Measurements from ENCODE around the gene ODC1.

ODC1 gene

DNA sequence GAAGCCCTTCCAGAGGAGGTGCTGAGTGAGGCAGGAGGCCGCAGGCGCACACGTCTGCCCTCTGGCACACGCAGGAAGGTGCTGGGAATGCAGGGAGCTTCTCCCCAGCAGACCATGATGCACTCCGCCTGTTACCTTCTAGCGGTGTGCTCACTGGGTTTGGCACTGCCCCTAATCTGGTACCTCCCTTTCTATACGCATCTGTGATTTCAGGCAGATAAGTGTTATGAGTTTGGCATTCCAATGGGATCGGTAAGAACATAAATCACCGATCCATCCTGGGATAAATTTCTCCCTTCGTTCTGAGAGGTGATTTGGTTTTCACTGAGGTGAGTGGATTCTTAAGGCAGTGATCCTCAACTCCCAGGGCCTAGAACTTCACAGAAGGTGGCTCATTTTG lies 34.6 kb downstream of the ODC1 start:
- DNase-seq, result no peak

DNA sequence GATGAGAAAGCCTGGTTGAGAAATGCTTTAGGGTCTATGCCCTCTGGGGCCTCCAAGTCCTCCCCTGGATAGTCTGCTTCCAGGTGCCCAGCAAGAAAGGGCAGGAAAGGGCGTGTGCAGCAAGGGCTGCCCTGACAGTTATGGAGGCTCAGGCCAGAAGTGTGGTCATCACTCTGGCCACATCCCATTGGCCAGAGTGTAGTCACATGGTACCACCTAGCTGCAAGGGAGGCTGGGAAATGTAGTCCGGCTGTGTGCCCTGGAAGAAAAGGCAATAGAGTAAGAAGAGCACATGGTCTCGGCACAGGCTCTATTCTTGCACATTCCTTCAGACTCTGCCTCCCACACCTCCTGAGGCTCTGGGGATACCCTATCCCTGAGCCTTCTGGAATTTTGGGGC lies 35.7 kb downstream of the ODC1 start:
- peak; percentile 58 for DNase-seq

DNA sequence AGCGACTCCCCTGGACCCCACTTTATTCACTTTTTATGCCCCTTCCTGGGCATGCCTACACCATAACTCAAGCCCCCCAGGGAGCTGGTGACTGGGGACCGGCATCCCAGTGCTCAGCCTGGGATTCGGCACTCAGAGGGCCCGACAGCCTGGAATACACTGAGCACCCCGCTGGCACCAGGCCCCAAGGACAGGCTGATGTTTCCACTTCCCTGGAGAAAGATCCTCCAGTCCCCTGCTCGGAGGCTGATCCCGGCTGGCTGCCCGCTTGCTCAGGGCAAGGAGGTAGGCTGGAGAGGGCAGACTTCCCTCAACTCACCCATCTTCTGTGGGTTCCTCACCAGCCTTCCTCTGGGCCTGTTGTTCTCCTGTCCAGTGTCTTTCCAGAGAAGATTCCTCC lies 36.6 kb downstream of the ODC1 start:
- DNase-seq, result no peak

DNA sequence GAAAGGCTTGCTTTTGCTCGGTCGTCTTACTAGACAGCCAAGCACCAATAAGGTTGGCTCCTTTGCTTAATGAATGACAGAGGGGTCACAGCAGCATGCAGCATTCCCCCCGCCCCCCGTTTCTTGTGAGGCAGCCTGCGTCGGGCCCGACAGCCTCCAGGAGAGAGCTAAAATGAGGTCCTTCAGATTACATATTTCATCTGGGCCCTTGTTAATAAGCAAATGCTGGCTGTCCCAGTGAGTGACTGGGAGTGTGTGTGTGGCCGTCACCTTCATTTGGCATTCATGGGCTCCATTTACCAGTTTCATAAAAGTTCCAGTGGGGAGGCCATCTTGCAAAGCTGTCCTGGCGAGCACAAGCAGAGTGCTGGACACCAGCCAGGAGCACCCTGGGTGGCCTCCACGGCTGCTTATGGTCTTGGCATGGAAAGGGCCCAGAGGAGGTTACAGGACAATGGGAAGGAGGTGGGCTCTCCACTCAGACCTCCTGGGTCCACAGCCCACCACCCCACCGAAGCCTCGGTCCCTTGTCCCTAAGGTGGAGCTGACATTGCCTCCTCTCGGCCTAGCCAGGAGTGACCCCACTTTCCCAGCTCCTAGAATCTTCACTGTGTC lies 37.2 kb downstream of the ODC1 start:
- DNase-seq, result no peak

DNA sequence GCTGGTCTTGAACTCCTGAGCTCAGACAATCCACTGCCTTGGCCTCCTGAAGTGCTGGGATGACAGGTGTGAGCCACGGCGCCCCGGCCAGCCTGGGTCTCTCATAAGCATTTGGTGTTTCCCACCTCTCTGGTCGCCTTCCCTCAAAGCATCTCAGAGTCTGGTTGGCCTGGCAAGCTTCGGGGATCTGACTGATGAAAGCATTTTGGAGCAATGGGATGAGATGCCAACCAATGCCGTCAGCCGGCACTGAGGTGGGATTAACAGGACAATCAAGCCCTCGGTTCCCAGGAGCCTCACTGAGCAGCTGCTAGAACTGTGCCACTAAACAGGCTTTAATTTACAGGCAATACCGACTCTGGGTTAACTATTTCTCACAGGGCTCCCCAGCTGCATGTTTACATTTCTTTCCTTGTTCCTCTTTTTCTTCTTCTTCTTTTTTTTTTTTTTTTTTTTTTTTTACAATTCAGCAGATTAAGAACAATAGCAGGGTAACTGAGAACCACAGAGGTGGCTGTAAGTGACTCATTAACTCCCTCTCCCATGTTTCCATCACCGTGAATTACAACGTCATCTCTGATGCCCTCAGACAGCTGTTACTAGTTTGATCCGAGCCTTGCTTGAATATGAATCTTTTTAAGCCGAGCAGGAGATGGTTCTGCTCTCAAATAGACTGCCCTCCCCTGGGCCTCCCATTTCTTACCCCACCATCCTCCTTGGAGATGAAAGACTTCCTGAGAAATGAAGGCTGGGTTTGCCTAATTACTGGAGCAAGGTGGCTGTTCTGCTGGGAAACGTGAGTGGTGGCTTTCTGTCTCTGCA lies 37.9 kb downstream of the ODC1 start:
- peak; percentile 84 for DNase-seq

DNA sequence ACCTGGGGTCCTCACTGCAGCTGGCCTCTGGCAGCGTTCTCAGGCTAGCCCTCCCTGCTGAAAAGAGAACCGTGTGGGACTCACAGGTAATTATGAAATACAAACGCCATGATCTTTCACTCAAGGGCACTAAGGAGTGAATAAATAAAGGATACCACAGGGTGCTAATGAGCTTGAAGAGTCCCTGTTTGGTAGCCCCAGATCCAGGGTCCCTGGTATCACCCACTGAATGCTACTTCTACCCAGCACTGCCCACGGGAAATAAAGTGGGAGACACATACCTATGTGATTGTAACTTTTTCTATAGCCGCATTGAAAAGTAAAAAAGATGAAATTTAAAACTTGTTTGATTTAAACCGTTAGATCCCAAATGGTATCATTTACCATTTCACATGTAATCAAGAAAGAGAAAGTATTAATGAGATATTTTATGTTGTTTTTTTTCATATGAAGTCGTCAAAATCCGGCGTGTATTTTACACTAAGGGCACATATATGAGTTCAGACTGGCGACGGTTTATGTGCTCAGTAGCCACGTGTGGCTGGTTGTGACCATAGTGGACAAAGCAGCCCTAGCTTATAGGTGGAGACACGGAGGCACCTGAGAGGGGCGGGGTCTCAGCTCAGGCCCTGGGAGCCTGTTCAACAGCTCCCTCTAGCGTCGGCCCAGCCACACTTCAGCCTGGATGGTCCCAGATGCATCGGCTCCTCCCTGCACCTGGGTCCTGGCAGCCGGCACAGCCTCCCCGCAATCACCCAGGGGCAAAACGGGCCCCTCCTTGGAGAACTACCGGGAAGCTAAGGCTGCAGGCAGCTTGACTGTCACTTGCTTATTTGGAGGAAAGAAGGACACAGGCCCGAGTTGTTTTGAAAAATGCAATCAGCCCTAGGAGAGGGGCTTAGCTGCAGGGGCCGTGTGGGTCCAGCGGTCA lies 39.2 kb downstream of the ODC1 start:
- DNase-seq, result peak; percentile 72

DNA sequence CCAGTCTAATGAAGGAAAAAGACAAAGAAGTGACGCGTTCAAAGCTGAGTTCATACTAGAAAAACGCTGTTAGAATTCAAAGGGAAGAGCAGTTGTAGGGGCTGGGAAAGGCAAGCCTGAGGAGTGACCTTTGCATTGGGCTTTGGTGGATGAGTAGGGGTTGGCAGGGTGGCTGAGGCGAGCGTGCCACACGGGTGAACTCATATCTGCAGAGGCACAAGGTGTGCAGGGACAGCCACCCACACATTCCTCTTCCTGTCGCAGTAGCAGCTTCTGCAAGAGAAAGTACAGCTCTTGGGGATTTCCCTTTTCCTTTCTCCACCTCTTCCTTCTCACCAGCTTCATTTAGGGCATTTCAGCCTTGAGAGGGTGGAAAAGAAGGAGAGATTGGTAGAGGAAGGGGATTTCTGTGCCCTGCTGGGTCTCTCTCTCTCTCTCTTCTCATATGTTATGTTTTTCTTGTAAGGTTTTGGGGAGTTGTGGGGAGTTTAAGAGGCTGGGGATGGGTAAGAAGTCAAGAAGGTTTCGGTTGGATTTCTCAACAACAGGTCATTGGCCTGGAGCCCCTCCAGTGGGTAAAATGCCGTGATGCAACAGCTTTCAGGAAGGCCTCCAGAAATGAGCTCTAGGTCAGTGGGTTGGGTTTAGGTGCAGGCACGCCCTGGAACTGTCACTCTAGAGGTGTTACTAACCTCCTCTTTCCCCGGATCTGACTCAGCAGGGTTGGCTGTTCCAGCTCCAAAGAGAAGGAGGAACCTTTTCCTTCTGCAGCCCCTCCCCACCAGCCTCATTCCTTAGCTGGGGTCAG lies 40.1 kb downstream of the ODC1 start:
- DNase-seq, result peak; percentile 81

DNA sequence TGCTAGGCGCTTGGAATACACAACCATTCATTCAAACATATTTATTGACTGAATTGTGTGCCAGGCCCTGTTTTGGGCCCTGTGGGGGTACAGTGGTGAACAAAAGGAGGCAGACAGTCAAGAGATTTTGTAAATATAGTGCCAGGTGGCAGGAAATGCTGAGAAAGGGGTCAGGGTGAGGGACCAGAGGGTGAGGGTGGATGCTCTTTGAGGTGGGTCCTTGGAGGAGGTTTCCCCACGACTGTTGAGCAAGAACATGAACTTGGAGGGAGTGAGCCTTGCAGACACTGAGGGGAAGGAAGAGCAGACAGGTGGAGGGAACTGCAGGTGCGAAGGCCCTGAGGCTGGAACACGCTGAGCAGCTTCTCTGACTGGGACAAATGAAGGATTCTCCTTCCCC lies 40.7 kb downstream of the ODC1 start:
- no peak for DNase-seq

DNA sequence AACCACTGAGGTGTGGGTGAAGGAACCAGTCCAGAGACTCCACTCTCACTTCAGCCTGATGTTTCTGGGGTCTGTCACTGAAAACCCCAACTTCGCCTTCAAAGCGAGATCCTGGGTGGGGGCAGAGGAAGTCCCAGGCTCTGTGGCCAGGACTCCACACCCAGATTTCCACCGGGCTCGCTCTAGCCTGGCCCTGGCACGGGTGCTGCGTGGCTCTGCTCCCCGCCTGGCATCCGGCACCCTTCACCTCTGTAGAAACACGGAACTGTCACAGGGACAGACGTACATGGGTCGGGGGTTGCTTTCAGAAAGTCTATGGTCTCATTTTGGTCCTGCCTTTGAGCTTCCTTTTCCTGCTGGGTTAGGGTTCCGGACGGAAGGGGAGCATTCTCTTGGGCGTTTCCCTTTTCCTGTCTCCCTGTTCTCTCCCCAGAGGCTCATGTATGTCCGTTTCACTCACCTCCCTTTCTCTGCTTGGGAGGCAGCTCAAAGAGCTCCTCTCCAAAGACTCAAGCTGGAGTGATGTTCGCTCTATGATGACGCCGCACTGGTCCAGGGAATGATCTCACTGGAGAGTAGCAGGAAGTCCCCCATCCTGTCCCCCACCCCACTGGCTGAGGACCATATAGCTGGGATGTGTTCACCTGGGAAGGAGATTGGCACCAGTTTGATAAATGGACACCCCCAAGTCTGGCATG lies 41.5 kb downstream of the ODC1 start:
- no peak for DNase-seq

DNA sequence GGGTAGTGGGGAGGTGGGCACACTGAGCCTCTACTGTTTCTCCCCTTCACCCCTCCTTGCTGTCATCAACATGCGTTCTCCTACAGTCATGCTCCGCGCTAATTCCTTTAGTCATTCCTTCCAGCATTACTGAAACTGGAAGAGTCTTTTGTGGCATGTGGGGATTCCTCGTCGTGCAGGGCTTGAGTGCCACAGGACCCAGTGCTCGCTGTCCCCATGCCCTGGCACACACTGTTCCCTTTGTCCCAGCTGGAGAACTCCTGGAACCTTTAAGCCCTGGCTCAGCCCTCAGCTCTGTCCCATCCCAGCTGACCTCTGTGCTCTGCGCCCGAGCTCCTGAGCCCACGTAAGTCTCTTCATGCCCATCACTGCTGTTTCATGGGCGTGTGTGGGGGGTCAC lies 42.1 kb downstream of the ODC1 start:
- DNase-seq, result no peak

DNA sequence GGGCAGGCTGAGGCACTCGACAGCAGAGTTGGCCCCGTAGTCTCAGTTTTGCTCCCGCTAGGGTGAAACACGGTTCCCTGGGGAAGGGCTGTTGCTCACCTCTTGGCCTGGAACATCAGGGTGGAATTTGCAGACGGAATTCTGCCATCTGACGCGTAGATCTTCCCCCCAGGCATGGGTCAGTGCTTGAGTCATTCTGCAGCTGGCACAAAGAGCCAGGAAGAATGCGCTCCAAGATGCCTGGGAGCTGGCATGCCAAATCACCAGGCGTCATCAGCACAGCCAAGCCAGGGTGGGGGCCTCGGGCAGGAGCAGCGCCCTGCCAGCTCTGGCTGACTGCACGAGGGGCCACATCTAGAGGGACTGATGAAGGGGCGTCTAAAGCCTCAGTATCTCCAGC lies 42.7 kb downstream of the ODC1 start:
- no peak for DNase-seq

DNA sequence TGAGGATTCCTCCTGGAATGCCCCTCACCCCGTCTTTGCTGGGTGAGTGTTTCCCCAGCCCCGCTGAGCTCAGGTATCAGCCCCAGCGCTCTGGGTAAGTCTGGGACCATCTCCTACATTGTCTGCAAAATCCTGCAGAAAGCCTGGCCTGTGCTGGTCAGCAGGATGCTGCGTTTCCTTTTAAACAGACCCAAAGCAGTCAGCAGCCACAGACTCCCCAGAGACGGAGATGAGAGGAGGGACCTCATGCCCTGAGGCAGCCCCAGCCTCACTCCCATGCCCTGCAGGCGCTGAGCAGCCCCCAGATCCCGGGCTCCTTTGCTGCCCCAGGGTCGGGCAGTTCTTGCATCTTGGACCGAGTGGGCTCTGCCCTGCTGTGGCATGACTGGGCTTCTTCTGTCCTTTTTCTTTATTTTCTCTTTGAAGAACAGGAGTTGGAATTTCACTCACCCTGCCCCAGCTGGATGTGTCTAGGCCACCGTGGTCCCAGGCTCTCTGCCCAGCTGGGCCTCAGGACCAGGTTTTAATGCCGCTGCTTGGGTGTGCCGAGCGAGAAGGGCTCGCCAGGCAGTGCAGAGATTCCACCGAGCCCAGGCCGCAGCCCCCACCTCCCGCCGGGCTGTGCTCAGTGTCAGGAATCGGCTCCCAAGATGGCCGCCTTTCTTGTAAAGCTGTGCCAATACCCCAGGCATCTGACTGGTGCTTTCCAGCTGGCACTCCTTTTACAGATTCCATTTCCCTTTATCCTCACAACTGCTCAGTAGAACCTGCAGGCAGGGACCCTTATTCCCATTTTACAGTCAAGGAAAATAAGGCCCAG lies 43.6 kb downstream of the ODC1 start:
- DNase-seq, result no peak

DNA sequence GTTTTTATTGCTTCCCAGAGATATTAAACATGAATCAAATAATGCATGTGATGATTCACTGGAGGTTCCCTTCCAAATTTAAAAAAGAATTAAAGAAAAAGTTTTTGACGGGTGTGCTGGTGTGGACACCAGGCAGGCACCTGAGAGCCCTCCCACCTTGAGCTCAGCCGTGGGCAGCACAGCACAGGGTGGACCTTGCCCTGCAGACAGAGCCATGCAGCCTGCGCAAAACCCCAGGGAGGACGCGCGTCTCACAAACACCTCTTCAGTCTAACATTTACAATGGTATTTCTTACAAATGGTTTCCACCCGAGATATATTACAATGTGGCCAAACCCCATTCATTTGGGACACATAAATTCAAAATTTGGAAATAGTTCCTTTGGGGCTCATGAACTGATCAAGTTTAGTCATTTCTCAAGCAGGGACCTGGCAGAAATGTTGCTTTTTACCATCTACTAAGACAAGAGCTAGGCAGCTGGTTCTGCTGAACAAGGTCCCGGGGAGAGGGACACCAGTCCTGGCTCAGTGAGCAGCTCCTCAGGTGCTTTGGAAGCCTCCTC lies 45.4 kb downstream of the ODC1 start:
- DNase-seq, result no peak

DNA sequence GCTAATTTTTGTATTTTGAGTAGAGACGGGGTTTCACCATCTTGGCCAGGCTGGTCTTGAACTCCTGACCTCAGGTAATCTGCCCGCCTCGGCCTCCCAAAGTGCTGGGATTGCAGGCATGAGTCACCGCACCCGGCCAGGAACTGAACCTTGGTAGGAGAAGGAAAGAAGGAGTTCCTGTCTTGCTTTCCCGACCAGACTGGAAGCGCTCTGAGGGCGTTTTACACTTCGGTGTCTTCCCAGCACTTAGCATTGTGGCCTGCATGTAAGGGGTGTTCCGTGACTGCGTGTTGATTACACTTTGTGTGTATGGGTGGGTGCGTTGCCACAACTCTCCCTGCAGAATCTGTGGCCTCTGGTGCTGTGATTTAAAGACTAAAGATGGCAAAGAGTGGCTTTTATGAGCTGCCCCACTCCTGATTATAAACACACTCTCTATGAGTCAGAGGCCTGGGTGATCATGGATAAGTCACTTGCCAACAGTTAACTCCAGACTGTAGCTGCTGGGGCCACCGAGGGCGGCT lies 46.0 kb downstream of the ODC1 start:
- DNase-seq, result peak; percentile 53

DNA sequence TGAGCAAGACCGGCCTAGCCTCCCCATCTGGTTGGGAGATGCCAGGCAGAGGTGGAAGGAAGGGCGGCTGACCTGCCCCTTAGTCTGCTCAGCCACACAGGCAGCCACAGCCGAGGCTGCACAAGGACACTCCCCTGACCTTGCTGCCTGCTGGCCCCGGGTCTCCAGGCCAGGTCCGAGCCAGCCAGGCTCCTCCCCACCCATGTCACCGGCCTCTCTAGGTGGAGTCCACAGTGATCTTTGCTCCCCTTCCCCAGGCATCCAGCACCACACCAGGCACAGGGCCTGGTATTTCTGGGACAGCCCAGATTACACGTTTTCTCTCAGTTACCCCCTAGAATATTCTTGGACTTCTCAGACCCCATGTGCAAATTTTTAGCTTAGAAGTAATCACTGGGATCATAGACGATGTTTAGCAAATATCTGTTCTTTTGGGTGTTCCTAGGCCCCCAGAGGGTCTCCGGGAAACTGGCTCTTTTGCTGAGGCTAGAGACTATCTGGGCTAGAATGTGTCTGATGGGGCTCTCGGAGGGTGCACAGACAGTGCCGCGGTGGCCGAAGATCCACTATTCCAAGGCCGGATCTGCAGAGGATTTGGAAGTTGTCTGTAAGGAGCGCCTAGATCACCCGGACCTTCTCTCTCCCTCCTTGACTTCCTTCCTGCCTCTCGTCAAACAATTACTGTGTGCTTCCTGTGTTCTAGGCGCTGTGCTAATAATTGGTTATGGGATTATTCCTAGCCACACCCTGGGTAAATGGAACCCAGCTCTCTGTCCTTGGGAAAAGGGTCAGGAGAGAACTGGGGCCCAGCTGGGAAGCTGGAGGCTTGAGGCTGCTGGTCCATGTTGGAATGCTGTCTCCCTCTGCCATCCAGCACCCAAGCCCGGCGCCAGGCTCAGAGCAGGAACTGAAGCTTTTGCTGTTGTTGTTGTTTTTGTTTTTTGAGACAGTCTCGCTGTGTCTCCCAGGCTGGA lies 46.9 kb downstream of the ODC1 start:
- DNase-seq, result no peak

DNA sequence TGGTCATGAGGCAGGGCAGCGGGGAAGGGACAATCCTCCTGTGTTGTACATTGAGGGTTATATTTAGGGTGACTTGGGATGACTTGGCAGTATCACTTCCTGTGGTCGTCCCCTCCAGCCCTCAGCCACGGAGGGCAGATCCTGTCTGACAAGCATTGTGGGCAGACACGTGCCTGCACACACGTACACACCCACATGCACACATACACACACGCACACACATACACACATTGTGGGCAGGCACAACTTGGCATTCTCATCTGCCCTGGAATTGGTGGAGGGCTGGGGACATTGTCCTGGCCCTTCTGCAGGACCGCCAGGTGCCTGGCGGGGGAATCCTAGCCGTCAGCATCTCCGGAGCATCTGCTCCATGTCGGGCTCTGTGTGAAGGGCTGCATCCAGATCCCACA lies 47.6 kb downstream of the ODC1 start:
- peak; percentile 94 for DNase-seq

DNA sequence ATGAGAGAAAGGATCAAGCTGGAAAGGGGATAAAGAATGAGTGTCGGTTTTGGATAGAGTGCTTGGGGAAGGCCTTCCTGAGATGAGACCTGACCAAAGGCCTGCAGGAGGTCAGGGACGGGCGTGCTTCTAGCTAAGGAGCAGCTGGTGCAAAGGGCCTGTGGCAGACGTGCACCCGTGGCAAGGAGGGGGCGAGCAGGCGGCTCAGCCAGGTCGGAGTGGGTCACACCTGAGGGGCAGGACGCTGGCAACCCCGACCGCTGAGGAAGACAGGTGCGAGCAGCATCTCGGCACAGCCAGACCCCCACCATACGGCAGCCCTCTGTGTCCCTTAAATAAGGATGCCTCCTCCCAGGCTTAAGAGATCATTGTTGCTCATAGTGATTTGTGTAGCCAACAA lies 48.1 kb downstream of the ODC1 start:
- DNase-seq, result no peak

DNA sequence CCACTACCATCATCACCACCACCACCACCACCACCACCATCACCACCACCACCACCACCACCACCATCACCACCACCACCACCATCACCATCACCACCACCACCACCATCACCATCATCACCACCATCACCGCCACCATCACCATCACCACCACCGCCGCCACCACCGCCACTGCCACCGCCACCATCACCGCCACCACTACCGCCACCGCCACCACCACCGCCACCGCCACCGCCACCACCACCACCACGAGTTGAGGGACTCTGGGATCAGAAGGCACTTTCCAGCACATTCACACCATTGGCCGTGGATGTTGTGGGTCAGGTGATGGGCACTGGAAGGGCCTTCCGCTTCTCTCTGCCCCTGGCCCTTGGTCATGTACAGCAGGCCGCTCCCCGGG lies 48.8 kb downstream of the ODC1 start:
- DNase-seq, result no peak

DNA sequence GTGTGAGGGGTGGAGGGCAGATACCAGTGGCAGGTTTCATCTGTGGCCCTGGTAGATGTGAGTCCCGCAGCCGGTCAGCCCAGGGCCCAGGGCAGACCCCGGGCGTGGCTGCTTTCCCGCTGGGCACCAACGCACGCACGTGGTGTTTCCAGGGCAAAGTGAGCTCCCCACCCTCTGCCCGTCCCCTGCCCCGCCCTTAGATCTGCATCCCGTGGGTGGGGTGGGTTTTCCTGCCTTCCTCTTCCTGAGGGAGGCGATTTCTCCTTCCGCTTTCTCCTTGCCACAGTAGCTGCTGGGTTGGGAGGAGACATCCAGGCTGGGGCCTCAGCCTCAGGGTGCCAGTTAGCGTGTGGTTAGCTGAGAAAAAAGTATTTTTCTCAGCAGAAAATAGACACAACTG lies 49.6 kb downstream of the ODC1 start:
- DNase-seq, result peak; percentile 87

Data from suppressor macrophage treated with lipopolysaccharide for 4 hours (primary cell).